Right lobe of liver (tissue), 4 donors: Measurements from ENCODE around the gene GET3.

Source experiments
- POLR2A ChIP-seq: fragments of 450-650 bp; IDR thresholded peaks from one replicate; pipeline ENCODE4 v1.6.1; 2017; ENCODE audit warnings: antibody characterized with exemption, mild to moderate bottlenecking
- TF ChIP-seq, protein P1 (sequence below), 4 donors: fragments of 200-600 bp in 3 of 4; fragments of 450-650 bp in 1 of 4; IDR thresholded peaks; one replicate each; pipeline versions ENCODE4 v1.5.1 to v1.8.0; 2016 to 2022; ENCODE audit warnings: antibody characterized with exemption in 4 of 4, mild to moderate bottlenecking in 2 of 4
- donor health status: DM: no; HTN: no; CAD: no.
- donor health status: DM: no; HTN: no; CAD: no.
- donor health status: DM: no; HTN: yes; CAD: no.

DNA sequence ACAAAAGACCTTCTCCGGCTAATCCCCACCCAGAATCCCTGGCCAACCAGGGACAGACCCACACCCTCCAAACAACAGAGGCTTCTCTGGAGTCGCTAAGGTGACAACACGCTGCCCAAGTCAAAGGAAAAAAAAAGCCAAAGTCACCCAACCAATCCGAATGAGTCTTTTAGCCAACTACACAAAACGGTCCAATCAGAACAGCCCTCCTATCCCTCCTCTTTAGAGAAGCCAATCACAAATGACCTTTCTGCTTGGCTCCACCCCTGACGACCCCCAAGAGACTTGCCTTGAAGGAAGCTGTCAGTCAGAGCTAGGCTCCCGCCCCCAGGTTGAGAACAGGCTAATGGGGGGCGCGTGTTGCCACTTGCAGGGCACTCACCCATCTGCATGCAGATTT lies 34.3 kb upstream of the GET3 start:
- TF ChIP-seq, protein P1, sequence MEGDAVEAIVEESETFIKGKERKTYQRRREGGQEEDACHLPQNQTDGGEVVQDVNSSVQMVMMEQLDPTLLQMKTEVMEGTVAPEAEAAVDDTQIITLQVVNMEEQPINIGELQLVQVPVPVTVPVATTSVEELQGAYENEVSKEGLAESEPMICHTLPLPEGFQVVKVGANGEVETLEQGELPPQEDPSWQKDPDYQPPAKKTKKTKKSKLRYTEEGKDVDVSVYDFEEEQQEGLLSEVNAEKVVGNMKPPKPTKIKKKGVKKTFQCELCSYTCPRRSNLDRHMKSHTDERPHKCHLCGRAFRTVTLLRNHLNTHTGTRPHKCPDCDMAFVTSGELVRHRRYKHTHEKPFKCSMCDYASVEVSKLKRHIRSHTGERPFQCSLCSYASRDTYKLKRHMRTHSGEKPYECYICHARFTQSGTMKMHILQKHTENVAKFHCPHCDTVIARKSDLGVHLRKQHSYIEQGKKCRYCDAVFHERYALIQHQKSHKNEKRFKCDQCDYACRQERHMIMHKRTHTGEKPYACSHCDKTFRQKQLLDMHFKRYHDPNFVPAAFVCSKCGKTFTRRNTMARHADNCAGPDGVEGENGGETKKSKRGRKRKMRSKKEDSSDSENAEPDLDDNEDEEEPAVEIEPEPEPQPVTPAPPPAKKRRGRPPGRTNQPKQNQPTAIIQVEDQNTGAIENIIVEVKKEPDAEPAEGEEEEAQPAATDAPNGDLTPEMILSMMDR (IDR thresholded peaks at IDR 0.05): no peak
- TF ChIP-seq POLR2A: no peak
